CD4-positive, alpha-beta T cell treated with Interferon gamma for 1 hour (primary cell): ENCODE measurements around the gene NUP50.

Experiments used
- DNase-seq: peaks from one replicate; pipeline ENCODE4 v3.0.0-alpha.2; 2020

Gene NUP50

GRCh38 chr22:45211435-45211834 lies 47.7 kb downstream of the NUP50 start:
- DNase-seq: no peak

GRCh38 chr22:45211848-45212247 lies 48.1 kb downstream of the NUP50 start:
- no peak for DNase-seq

DNA sequence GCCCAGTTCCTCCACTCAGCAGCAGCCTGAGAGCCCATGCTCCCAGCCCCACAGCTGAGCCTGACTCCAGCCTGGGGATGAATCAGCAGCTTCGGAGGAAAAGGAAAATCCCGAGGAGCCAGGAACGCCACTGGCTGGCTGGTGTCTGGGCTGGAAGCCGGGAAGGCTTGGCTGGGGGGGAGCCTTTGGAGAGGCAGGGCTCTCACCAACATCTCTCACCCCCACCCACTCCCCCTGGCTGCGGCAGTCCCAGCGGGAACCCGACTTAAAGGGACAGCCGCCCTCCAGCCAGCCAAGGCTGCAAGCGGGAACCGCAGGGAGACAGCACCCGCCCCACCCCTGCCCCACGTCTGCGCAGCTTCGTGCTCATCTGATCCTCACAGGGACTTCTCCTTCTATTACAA lies 48.6 kb downstream of the NUP50 start:
- DNase-seq: no peak

- DNase-seq: peak; percentile 27
These were observed 49.4 kb downstream of the NUP50 start for GRCh38 chr22:45212992-45213751.

- no peak for DNase-seq
These were observed 52.6 kb downstream of the NUP50 start for GRCh38 chr22:45216133-45217003.

- DNase-seq: no peak
These were observed 53.6 kb downstream of the NUP50 start for GRCh38 chr22:45217345-45217744.

DNA sequence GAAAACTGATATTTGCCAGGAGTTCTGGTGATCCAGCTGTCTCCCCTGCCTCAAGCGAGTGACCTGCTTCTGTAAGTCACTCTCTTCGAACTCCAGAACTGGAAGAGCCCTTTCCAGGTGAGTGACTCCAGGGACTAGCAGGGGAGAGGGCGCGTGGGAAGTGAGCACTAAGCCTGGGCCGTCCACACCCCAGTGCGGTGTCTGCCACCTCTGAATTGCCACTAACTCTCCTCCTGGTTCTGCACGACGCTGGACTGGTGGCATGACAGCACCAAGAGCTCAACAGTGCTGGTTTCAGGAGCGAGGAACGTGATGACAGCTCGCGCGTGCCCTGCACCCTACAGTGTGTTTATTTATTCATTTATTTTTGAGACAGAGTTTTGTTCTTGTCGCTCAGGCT lies 54.1 kb downstream of the NUP50 start:
- DNase-seq: no peak

- peak; percentile 23 for DNase-seq
These were observed 55.3 kb downstream of the NUP50 start for GRCh38 chr22:45218976-45219375.

GRCh38 chr22:45221201-45221600 lies 57.5 kb downstream of the NUP50 start:
- DNase-seq: no peak

- no peak for DNase-seq
These were observed 59.8 kb downstream of the NUP50 start for GRCh38 chr22:45223304-45224117.

DNA sequence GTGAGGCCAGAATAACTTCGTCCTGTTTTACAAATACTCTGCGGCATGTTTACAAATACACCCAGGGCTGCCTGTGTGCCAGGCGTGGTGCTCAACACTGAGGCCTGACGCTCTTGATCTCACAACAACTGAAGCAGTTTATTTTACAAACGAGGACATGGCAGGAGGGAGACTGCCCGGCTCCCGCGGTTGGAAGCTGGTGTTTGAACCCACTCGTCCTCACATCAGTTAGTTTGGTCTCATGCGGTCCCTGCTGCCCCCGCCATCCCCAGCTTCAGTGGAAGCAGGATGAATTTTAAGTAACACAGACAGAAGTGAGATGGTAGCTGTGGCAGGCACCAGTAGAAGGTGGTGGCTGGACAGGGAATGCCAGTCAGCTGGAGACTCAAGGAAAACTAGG lies 60.6 kb downstream of the NUP50 start:
- DNase-seq: no peak

- no peak for DNase-seq
These were observed 61.4 kb downstream of the NUP50 start for GRCh38 chr22:45224988-45225731.

DNA sequence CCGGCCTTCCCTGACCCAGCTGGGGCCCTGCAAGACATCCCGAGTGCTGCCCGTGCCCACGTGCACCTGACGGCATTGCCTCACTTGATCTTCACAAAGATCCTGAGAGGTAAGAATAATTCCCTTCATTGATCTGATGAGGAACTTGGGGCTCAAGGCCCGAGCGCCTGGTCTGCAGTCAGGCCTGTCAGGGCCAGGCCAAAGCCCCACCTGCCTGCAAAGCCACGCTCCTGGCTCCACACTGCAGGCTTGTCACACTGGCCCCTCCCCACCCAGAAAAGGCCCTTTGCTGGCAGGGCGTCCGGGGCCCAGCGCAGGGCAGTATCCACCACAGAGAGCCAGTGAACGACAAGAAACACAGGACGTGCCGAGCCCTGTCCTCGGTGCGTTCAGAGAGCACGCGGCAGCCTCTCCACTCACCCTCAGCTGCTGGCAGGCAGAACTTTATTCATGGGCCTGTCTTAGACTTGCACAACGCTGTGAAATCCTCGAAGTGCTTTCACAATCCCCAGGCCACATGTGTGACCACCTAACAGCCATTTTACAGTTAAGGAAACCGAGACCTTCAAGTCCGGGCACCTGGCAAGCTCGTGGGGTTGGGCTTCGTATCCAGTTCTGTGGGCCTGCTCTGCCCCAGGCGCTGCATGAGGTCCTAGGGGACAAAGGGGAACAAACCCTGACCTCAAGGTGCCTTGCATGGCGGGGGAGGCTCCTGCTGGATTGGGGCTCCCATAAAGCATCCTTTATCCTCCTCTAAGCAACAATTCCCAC lies 62.2 kb downstream of the NUP50 start:
- DNase-seq: peak; percentile 50

GRCh38 chr22:45226503-45227186 lies 62.9 kb downstream of the NUP50 start:
- DNase-seq: peak; percentile 43

DNA sequence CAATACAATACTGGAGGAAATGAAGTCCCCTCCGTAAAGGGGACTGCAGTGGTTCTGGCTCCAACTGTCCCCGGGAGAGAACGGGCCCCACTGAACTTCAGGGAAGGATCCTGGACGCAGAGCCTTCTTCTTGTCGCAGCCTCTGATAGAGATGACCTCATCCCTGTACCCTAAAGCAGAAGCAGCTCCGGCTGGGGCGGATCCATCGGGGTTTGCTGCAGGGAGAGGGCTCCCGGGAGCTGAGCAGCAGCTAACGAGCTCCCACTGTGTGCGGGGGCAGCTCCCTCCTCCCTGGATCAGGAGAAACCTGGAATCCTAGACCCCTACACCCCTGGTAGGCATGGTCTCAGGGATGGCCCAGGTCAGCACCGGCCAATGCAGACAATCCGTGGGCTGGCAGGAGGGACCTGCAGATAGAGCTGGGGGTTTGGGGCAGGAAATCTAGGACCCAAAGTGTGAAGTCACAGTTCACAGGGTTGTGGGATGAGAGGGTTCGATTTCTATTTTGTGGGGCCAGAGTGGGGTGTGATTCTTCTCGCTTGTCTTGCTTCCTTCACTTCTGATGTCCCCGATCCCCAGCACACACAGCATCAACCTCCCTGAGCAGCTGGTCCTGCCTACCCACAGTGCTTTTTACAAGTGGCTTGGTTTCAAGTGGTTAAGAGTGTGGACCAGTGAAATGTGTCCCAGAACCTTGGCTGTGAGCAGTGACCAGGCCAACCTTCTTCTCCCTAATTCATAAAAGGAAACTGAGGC lies 64.1 kb downstream of the NUP50 start:
- peak; percentile 39 for DNase-seq

DNA sequence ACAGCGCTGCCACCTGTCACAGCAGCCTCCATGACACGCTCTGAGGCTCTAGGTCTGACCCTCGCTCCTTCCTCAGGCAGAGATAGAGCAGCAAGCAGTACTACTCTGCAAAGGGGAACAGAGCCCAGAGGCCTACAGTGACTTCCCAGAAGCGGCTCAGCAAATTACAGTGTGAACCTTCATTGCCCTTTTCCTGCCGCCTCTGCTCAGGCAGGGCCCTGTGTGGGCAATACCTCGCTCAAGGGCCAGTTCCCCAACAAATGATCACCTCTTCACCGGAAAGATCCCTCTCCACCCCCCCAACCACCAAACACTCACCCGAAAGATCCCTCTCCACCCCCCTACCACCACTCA lies 64.7 kb downstream of the NUP50 start:
- peak; percentile 56 for DNase-seq

DNA sequence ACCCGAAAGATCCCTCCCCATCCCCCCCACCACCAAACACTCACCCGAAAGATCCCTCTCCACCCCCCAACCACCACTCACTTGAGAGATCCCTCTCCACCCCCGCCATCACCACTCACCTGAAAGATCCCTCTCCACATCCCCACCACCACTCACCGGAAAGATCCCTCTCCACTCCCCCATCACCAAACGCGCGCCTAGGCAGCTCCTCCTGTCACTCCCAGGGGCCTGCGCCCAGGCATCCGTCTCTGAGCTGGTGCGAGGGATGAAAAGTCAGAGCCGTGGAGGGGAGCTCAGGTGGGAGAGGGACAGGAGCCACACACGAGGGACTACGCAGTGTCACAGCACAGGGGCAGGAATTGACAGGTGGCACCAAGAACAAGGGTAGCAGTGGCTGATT lies 65.5 kb downstream of the NUP50 start:
- DNase-seq: no peak

DNA sequence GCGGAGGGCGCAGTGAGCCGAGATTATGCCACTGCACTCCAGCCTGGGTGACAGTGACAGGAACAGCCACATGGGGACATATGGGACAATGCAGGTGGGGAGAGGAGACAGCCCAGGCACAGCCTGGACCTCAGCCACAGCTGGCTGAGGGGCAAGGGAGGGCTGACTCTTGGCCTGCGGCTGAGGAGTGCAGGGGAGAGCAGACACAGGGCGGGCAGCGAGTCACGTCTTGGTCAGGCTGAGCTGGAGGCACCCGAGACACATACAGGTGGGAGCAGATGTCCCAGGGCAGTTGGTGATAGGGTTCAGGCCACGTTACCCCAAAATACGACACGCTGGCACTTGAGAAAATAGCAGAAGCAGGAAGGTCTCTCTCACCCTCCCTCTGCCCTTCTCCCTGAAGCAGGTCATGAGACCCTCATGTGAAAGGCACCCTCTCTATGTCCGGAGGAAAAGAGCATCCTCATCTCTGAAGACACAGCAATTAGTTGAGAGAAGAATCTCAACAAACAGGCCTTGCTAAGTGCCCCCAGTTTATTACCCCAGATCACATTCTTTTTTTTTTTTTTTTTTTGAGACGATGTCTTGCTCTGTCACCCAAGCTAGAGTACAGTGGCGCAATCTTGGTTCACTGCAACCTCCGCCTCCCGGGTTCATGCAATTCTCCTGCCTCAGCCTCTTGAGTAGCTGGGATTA lies 66.4 kb downstream of the NUP50 start:
- peak; percentile 20 for DNase-seq

DNA sequence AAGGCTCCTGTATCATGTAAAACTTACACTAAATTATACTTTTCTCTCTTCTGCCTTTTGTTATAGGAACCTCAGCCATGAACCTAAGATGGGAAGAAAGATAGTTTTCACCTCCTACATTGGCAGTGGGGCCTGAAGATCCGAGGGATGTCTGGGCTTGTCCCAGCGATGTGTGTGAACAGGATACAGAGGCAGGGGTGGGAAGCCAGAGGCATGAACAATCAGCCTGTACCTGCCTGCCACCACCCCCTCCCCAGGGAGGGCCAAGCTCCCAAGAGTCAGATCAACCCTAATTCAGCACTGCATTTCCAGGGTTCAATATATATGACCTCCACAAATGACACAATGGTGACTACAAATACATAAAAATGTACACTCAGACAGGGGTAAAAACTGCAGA lies 67.6 kb downstream of the NUP50 start:
- DNase-seq: no peak

DNA sequence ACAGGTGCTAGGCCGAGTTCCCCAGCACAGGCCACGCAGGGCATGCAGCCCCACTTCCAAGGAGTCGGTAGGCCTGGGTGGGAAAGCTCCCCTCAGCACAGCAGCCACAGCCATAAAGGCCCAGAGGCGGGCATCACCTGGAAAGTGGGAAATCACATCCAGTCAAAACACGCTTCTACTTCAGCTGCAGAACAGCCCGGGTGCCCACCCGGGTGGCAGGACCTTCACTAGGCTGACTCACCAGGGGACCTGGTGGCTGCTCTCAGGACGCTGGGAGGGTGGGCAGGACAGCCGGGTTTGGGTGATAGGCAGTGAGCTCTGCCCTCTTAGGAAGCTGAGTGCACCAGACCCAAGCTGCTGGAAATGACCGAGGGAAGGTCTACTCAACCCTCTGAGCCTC lies 69.7 kb downstream of the NUP50 start:
- no peak for DNase-seq
